Astrocyte of the spinal cord (primary cell): ENCODE data around the gene TXNRD1.

Source experiments
- DNase-seq: peaks from one replicate; pipeline ENCODE4 v3.0.0; 2011; ENCODE audit warnings: low read depth, low spot score
- H3K4me3 ChIP-seq: 2 replicates; pipeline ENCODE4 v1.5.1; 2011; ENCODE audit warnings: low read depth, mild to moderate bottlenecking, low read length, moderate library complexity
- CTCF ChIP-seq: IDR thresholded peaks from 2 replicates; pipeline ENCODE4 v1.5.1; 2012; ENCODE audit warnings: low read depth, mild to moderate bottlenecking, low read length, inconsistent platforms
- in situ Hi-C: cut with HindIII; loops from 2 replicates; pipeline ENCODE4 v1.10.0; 2017; ENCODE audit warnings: low sequenced_read_pairs

Gene TXNRD1

DNA sequence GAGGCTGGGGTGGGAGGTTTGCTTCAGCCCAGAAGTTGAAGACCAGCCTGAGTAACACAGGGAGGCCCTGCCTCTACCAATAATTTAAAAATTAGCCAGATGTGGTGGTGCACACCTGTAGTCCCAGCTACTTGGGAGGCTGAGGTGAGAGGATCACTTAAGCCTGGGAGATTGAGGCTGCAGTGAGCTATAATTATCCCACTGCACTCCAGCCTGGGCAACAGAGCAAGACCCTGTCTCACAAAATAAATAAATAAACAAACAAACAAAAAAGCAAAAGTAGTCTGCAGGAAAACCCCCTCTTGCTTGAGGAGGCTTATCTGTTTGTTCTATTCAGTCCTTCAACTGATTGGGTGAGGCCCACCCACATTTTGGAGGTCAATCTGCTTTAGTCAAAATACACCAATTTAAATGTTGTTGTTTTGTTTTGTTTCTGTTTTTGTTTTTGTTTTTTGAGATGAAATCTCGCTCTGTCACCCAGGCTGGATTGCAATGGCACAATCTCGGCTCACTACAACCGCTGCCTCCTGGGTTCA, 24.9 kb upstream of the TXNRD1 start:
- TF ChIP-seq CTCF: no peak
- H3K4me3 ChIP-seq: no peak overlapping the region
- in situ Hi-C loops: no loop called here
- DNase-seq: no peak

- TF ChIP-seq CTCF: no peak
- no peak overlapping the region for H3K4me3 ChIP-seq
- DNase-seq: no peak
- in situ Hi-C loops: no loop called here
Observed at GRCh38 chr12:104197264-104197663, 18.3 kb upstream of the TXNRD1 start.

DNA sequence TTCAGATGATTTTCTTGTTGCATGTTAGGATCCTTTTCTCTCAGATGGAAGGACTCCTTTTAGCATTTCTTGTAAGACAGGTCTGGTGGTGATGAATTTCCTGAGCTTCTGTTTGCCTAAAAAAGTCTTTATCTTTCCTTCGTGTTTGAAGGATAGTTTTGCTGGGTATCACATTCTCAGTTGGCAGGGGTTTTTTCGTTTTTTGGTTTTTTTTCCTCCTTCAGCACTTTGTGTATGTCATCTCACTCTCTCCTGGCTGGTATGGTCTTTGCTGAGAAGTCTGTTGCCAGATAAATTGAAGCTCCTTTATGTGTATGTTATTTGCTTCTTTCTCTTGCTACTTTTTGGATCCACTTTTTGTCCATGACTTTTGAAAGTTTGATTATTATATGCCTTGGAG, 15.6 kb upstream of the TXNRD1 start:
- in situ Hi-C loops: no loop called here
- H3K4me3 ChIP-seq: no peak overlapping the region
- DNase-seq: no peak
- TF ChIP-seq CTCF: no peak

GRCh38 chr12:104201238-104202001, 14.2 kb upstream of the TXNRD1 start:
- peak; percentile 65 for DNase-seq
- in situ Hi-C loops: no loop called here
- TF ChIP-seq CTCF: peak; percentile 87
- H3K4me3 ChIP-seq: no peak overlapping the region

DNA sequence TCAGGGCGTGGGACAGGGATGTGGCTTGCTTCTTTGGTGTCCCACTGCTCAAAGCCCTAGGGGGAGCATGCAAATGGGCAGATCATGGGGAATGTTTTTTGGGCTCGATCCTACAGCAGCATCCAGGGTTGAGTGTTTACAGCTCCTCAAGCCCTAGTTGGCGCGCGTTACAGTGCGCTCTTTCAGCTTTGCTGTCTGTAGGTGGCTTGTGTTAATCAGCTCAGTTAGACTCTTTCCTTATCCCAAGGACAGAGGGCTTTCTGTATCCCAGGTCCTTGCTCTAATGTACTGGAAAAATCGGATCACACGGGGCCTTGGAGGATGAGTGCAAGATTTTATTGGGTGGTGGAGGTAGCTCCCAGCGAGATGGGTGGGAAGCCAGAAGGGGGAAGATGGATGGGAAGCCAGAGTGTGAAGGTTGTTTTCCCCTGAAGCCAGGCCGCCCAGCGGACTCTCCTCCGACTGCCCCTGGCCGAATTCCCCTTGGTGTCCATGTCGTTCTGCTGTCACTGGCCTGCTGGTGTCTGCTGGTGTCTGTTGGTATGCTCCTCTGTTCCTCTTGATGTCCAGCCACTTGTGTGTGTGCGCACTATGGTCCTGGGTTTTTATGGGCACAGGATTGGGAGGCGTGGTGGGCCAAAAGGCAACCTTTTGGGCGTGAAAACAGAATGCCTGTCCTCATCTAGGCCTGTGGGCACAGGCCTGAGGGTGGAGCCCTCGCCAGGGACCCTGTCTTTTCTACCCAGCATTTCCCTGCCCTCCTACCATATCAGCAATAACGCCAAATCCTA, 10.7 kb upstream of the TXNRD1 start:
- in situ Hi-C loops: no loop called here
- DNase-seq: no peak
- TF ChIP-seq CTCF: no peak
- no peak overlapping the region for H3K4me3 ChIP-seq

- DNase-seq: no peak
- no peak overlapping the region for H3K4me3 ChIP-seq
- TF ChIP-seq CTCF: no peak
- in situ Hi-C loops: no loop called here
Observed at GRCh38 chr12:104207416-104208205, 8.0 kb upstream of the TXNRD1 start.
